K562 (cell line): ENCODE data around the gene CCM2. TPM values are rescaled to one million over a fixed set of nuclear protein-coding genes. Genes with fewer than 3 reads are reported as not detected.

Experiments
- ATF2 ChIP-seq: sonication (generic); formaldehyde crosslinking; IDR thresholded peaks from 2 replicates; pipeline ENCODE4 v1.8.1; 2022; ENCODE audit warnings: missing genetic modification reagents
- CREBBP ChIP-seq: IDR thresholded peaks from one replicate; pipeline ENCODE4 v1.6.1; 2012; ENCODE audit warnings: low read depth, mild to moderate bottlenecking, control low read depth, inconsistent platforms, low read length
- NEUROD1 ChIP-seq: fragments of 150-350 bp; IDR thresholded peaks from 2 replicates; pipeline ENCODE4 v1.6.1; 2014; ENCODE audit warnings: borderline replicate concordance, low read length, low read depth; ENCODE audit not compliant: partially characterized antibody
- NFIC ChIP-seq: fragments of 450-650 bp; IDR thresholded peaks from 2 replicates; pipeline ENCODE4 v1.6.1; 2017; ENCODE audit warnings: mild to moderate bottlenecking, inconsistent platforms
- PRDM10 ChIP-seq: fragments of 450-650 bp; IDR thresholded peaks from 2 replicates; pipeline ENCODE4 v1.6.1; 2018; ENCODE audit not compliant: partially characterized antibody
- RAD21 ChIP-seq, 2 experiments: fragments of 250-450 bp in 1 of 2; fragments of 450-650 bp in 1 of 2; sonication (Bioruptor Pico) in 1 of 2; formaldehyde crosslinking in 1 of 2; IDR thresholded peaks in 1 of 2; conservative IDR thresholded peaks in 1 of 2; 2 replicates each; pipeline versions ENCODE4 v1.4.0 to v1.8.0; 2020 to 2022; ENCODE audit warnings: mild to moderate bottlenecking in 2 of 2, moderate library complexity in 1 of 2
- SMC3 ChIP-seq: conservative IDR thresholded peaks from 2 replicates; pipeline ENCODE4 v1.6.1; 2011; ENCODE audit warnings: low read depth, low read length, improper control_type of control experiment; ENCODE audit not compliant: insufficient read depth
- TGIF2 ChIP-seq: sonication (generic); formaldehyde crosslinking; IDR thresholded peaks from 2 replicates; pipeline ENCODE4 v1.8.1; 2022; ENCODE audit warnings: mild to moderate bottlenecking, missing genetic modification reagents, moderate library complexity
- ZC3H8 ChIP-seq: fragments of 450-650 bp; IDR thresholded peaks from 2 replicates; pipeline ENCODE4 v1.6.1; 2017
- ZFX ChIP-seq: sonication (generic); formaldehyde crosslinking; IDR thresholded peaks from 2 replicates; pipeline ENCODE4 v1.8.0; 2022; ENCODE audit warnings: mild to moderate bottlenecking, missing genetic modification reagents, moderate library complexity
- ZNF12 ChIP-seq: sonication (generic); formaldehyde crosslinking; IDR thresholded peaks from 2 replicates; pipeline ENCODE4 v1.4.0; 2020; ENCODE audit warnings: mild to moderate bottlenecking, missing genetic modification reagents
- ZNF398 ChIP-seq: fragments of 250-450 bp; sonication (Bioruptor Pico); IDR thresholded peaks from 2 replicates; pipeline ENCODE4 v1.8.0; 2021; ENCODE audit warnings: moderate library complexity, mild to moderate bottlenecking, inconsistent platforms
- ZNF586 ChIP-seq: fragments of 450-650 bp; formaldehyde crosslinking; conservative IDR thresholded peaks from 2 replicates; pipeline ENCODE4 v1.4.0; 2020; ENCODE audit warnings: mild to moderate bottlenecking, moderate library complexity
- ZNF592 ChIP-seq: fragments of 450-650 bp; IDR thresholded peaks from 2 replicates; pipeline ENCODE4 v1.6.1; 2017; ENCODE audit warnings: antibody characterized with exemption, mild to moderate bottlenecking
- polyA plus RNA-seq, 8 experiments: library from polyadenylated mRNA; depleted of rRNA in 4 of 8; stranded (reverse) in 5 of 8; unstranded in 3 of 8; fragments of >200 nt; fragmentation: Nextera tagmentation in 2 of 8; fragmentation: Illumina TruSeq in 1 of 8; extraction: Ambion mirVana in 2 of 8; extraction: Trizol in 1 of 8; gene quantifications; 2 replicates each; pipeline versions ENCODE4 v1.2.1 to v1.2.3, GENCODE V29; 2011 to 2014; ENCODE audit warnings: inconsistent platforms in 1 of 8, missing spikeins in 1 of 8
- total RNA-seq, 7 experiments: library from RNA; depleted of rRNA in 6 of 7; stranded (reverse); fragments of >200 nt in 6 of 7; fragmentation: Illumina TruSeq in 2 of 7; extraction: Trizol in 2 of 7; gene quantifications; 2 replicates each; pipeline versions ENCODE4 v1.2.1 to v1.2.3, GENCODE V29; 2011 to 2021; ENCODE audit warnings: low replicate concordance in 1 of 7

Gene CCM2
- total and polyA plus RNA-seq, 9 of the 15 experiments (the other 6 are each of a cell fraction or from before 2014, with no cell fraction given): 0.41 to 38.6 (median 25.9) TPM

GRCh38 chr7:44955733-44956132, 44.3 kb upstream of the CCM2 start (continued):
- no peak for TF ChIP-seq ZNF12 (CRISPR knock-in tag)
- no peak for TF ChIP-seq ATF2 (CRISPR knock-in tag)
- TF ChIP-seq NFIC: peak; percentile 71
- TF ChIP-seq CREBBP: no peak
- TF ChIP-seq ZNF398 (CRISPR knock-in tag): no peak
- TF ChIP-seq TGIF2: no peak
- peak; percentile 49 for TF ChIP-seq ZFX (CRISPR knock-in tag)
- peak; percentile 84 for TF ChIP-seq ZNF592
- no peak for TF ChIP-seq NEUROD1
- no peak for TF ChIP-seq SMC3
- TF ChIP-seq ZNF586 (CRISPR knock-in tag): no peak
- TF ChIP-seq RAD21 (CRISPR knock-in tag; conservative IDR thresholded peaks at IDR 0.05 in 1 of 2, IDR thresholded peaks at IDR 0.05 in 1 of 2): peak in 1 of 2 experiments; percentile 54; a peak in 2 of 4 replicates
- TF ChIP-seq PRDM10: peak; percentile 63
- TF ChIP-seq ZC3H8: no peak
